GM13977 (cell line): ENCODE data around the gene ANGPTL1.
"Not testable (repeated sequence)": the region's sequence is repeated elsewhere in the genome, so short reads cannot be mapped to it uniquely, and the experiment has no call there.

ENCODE experiments used
- DNase-seq: peaks from one replicate; pipeline ENCODE4 v3.0.0; 2012; ENCODE audit warnings: low spot score
- in situ Hi-C: fragments of 300-500 bp; cut with MboI; formaldehyde crosslinking; loops from one replicate; pipeline ENCODE4 v1.12.0; 2022; ENCODE audit warnings: low sequenced_read_pairs, low pct_unique_long_range_greater_than_20kb, mixed read lengths, inconsistent platforms; ENCODE audit not compliant: unreplicated experiment
- TF ChIP-seq, protein P1 (sequence below): IDR thresholded peaks from 2 replicates; pipeline ENCODE4 v1.5.1; 2012; ENCODE audit warnings: mild to moderate bottlenecking, control low read depth; ENCODE audit not compliant: insufficient read depth; ENCODE audit errors: extremely low read depth, missing control alignments

The ANGPTL1 gene

DNA sequence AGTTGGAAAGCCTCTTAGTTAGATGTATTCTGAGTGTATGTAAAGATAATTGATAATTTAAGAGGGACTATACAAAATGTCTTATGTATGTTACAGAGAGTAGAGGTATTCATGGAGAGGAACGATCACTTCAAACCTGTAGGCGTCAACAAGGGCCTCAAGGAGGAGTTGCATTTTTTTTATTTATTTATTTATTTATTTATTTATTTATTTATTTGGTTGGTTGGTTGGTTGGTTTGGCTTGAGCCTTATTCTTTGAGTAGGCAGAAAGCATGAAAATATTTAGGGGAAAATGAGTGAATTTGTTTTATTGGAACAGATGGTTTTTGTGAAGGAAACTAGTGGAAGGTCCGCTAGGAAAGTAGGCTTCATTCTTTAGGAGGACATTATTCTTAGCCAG lies 8.5 kb downstream of the ANGPTL1 start:
- DNase-seq = no peak
- TF ChIP-seq, protein P1, sequence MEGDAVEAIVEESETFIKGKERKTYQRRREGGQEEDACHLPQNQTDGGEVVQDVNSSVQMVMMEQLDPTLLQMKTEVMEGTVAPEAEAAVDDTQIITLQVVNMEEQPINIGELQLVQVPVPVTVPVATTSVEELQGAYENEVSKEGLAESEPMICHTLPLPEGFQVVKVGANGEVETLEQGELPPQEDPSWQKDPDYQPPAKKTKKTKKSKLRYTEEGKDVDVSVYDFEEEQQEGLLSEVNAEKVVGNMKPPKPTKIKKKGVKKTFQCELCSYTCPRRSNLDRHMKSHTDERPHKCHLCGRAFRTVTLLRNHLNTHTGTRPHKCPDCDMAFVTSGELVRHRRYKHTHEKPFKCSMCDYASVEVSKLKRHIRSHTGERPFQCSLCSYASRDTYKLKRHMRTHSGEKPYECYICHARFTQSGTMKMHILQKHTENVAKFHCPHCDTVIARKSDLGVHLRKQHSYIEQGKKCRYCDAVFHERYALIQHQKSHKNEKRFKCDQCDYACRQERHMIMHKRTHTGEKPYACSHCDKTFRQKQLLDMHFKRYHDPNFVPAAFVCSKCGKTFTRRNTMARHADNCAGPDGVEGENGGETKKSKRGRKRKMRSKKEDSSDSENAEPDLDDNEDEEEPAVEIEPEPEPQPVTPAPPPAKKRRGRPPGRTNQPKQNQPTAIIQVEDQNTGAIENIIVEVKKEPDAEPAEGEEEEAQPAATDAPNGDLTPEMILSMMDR = no peak
- in situ Hi-C loops = no loop called here

DNA sequence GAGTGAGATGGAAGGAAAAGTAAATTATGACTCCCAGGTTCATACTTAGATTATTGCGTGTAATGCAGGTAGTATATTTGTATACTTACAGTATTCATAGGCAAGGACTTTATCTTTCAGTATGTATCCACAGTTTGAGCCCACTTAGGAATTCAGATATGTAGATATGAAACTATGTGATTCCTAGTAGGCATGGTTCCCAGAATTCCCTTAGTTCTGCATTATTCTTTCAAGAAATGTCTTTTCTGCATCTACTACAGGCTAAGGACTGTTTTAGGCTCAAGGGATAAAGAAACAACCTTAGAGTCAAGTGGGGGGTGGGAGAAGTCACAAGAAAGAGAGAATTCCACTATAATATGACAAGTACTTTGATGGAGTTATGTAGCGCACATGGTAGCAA lies 13.8 kb downstream of the ANGPTL1 start:
- in situ Hi-C loops = no loop called here
- no peak for DNase-seq
- TF ChIP-seq, protein P1 = no peak

DNA sequence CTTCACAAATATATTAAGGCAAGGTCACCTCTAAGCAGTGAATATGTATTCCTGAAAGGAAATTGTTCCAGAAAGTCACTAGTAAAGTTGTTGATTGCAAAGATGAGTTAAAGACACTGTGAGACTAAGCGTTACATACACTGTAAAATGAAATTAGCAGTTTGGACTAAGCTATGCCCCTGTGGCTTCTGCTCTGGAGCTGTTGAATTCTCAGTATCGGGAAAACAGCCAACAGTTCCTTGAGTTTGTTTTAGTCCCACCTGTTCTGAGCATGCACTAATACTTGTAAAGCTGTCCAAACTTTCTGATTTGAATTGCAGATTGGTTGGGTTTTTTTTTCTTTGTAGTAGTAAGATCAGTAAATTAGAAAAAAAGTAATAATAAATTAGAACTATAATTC lies 21.0 kb downstream of the ANGPTL1 start:
- in situ Hi-C loops = no loop called here
- TF ChIP-seq, protein P1 = no peak
- no peak for DNase-seq

DNA sequence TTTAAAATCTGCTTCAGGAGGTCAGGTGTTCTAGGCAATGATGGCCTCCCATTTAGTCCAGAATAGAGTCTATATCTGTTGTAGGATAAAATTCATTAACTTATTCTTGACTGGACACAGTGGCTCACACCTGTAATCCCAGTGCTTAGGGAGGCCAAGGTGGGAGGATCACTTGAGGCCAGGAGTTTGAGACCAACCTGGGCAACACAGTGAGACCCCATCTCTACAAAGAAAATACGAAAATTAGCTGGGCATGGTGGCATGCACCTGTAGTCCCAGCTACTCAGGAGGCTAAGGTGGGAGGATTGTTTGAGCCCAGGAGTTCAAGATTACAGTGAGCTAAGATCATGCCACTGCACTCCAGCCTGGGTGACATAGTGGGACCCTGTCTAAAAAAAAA lies 23.0 kb downstream of the ANGPTL1 start:
- DNase-seq, in situ Hi-C loops: not testable (repeated sequence)

DNA sequence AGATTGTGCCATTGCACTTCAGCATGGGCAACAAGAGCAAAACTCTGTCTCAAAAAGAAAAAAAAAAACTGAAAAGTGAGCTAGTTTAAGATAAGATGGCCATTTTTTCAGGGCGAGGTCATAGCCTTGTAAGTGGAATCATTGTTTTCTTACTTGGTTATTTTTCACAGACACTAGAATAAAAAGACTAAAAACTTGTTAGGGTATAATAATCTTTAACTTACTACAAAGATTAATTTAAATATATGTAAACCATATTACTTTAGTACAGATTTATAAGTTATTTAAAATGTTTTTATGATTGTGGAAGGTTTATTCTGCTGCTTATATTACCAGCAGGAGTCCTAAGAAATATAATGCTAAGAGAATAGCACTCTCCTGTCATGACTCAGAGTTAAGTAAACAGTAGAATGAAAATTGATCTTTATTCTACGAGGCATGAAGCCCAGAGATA lies 23.5 kb downstream of the ANGPTL1 start:
- TF ChIP-seq, protein P1 = no peak
- in situ Hi-C loops = no loop called here
- no peak for DNase-seq

DNA sequence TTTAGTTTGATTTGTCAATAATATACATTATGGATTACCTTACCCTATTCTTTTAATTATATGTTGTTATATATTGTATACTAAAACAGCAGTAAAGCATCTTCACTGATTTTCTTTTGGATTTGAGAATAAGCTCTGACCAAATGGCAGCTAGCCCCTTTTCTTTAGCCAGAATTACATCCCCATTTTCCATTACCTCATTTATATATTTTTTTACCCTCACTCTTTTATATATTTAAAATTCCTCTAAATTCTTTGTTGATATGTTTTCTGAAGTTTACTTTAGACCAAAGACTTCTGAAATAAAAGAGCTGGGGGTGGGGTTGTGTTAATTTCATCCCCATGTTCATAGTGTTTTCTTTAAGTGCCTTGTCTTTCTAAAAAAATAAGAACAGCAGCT lies 24.6 kb downstream of the ANGPTL1 start:
- TF ChIP-seq, protein P1 = no peak
- in situ Hi-C loops = no loop called here
- no peak for DNase-seq

DNA sequence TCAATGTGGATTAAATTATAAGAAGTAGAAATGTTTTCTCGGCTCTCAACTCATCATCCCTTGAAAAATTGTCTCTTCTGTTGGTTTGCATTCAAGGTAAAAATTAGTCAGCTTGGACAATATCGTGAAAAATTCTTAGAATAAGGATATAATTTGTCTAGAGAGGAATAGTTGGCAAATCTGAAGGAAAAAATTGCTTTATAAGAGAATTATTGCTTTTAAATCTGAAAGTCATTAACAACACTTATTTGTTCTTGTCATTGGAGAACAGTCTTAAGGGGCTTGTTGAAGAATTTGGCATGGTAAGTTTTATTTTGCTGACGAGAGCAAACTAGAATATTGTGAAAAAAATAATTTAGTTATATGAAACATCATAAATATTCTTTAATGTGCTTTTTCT lies 26.4 kb downstream of the ANGPTL1 start:
- DNase-seq = no peak
- in situ Hi-C loops = no loop called here
- TF ChIP-seq, protein P1 = no peak
